Right lobe of liver (tissue), 4 donors: ENCODE data around the gene RADIL.

ENCODE experiments used
- CTCF ChIP-seq, 4 donors: fragments of 200-600 bp in 3 of 4; fragments of 450-650 bp in 1 of 4; IDR thresholded peaks; one replicate each; pipeline versions ENCODE4 v1.5.1 to v1.8.0; 2016 to 2022; ENCODE audit warnings: antibody characterized with exemption in 4 of 4, mild to moderate bottlenecking in 2 of 4
- POLR2A ChIP-seq: fragments of 450-650 bp; IDR thresholded peaks from one replicate; pipeline ENCODE4 v1.6.1; 2017; ENCODE audit warnings: antibody characterized with exemption, mild to moderate bottlenecking
- donor health status: DM: no; HTN: no; CAD: no.
- donor health status: DM: no; HTN: no; CAD: no.
- donor health status: DM: no; HTN: yes; CAD: no.

- no peak for TF ChIP-seq CTCF (IDR thresholded peaks at IDR 0.05)
- TF ChIP-seq POLR2A: no peak
Observed at GRCh38 chr7:4857189-4857588, 26.3 kb downstream of the RADIL start.
